ENCODE results near the gene ARAP2.

GRCh38 chr4:36213977-36214376 is 30.3 kb downstream of the ARAP2 start:
- TF ChIP-seq CTCF (IDR thresholded peaks at IDR 0.05) = no peak
- TF ChIP-seq POLR2AphosphoS5 (IDR thresholded peaks at IDR 0.05; ENCODE audit: insufficient read depth in 1 of 2, low read depth in 1 of 2) = no peak
